ENCODE measurements around the gene SPAG6. TPM values are rescaled to one million over a fixed set of nuclear protein-coding genes. Genes with fewer than 3 reads are reported as not detected.
A peak's percentile ranks its signal among the peaks of the same experiment; 100 is the strongest.

Gene SPAG6
- total and polyA plus RNA-seq, 2 donors (not counting 1 experiment from before 2014, with no cell fraction given): not detected

DNA sequence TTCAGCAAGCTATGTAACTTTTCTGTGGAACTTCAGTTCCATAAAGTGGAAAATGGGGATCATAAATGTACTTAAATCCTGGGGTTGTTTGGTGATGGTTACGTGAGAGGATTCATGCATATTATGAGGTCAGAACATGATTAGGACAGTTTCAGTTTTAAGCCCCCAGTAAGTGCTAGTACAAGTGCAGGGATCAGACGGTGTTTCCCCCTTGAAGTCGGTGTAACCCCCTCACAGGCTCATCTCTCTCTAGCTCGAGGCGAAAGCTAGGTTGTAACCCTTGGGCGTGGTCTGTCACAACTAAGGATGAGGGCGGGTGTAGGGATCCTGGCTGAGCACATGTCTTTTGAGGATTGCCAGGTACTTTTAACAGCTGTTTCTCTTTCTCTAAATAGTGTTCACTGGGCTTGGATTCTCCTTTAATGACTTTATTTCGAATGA lies 84.7 kb downstream of the SPAG6 start:
- no peak for TF ChIP-seq EZH2 (IDR thresholded peaks at IDR 0.05; ENCODE audit: low read length, missing control alignments)
- TF ChIP-seq, protein P1, sequence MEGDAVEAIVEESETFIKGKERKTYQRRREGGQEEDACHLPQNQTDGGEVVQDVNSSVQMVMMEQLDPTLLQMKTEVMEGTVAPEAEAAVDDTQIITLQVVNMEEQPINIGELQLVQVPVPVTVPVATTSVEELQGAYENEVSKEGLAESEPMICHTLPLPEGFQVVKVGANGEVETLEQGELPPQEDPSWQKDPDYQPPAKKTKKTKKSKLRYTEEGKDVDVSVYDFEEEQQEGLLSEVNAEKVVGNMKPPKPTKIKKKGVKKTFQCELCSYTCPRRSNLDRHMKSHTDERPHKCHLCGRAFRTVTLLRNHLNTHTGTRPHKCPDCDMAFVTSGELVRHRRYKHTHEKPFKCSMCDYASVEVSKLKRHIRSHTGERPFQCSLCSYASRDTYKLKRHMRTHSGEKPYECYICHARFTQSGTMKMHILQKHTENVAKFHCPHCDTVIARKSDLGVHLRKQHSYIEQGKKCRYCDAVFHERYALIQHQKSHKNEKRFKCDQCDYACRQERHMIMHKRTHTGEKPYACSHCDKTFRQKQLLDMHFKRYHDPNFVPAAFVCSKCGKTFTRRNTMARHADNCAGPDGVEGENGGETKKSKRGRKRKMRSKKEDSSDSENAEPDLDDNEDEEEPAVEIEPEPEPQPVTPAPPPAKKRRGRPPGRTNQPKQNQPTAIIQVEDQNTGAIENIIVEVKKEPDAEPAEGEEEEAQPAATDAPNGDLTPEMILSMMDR (conservative IDR thresholded peaks at IDR 0.05 in 1 of 2, IDR thresholded peaks at IDR 0.05 in 1 of 2; ENCODE audit: low read depth in 1 of 2, low read length in 2 of 2): no peak
- Histone ChIP-seq H3K27ac (ENCODE audit: insufficient read depth, low read length) (no peak overlapping the region), H4K20me1 (ENCODE audit: control insufficient read depth, extremely low read depth, insufficient read depth, low read length) (no peaks in the 10 kb centered on the region), H3K27me3 (ENCODE audit: control insufficient read depth, insufficient read depth, low read length) (no peaks in the 10 kb centered on the region), H3K9me3 (ENCODE audit: control insufficient read depth, insufficient read depth, low read depth, low read length) (no peaks in the 10 kb centered on the region), H3K4me1 (ENCODE audit: control insufficient read depth, extremely low read depth, insufficient read depth, low read length) (peaks cover 21% of the 10 kb centered on the region), H3K4me2 (ENCODE audit: extremely low read depth, insufficient read depth, low read length) (no peak overlapping the region), H3K9ac (ENCODE audit: insufficient read depth, low read length) (no peak overlapping the region), H2AFZ (ENCODE audit: low read length) (no peak overlapping the region), H3K79me2 (ENCODE audit: control insufficient read depth, insufficient read depth, low read length) (no peaks in the 10 kb centered on the region), H3K36me3 (ENCODE audit: control insufficient read depth, insufficient read depth, low read length) (no peaks in the 10 kb centered on the region), H3K4me3 (replicated peaks in 1 of 4; ENCODE audit: control extremely low read depth in 1 of 4, insufficient read depth in 1 of 4, low read depth in 3 of 4, low read length in 4 of 4) (no peak overlapping the region)
- no peak for DNase-seq (ENCODE audit: low read depth in 2 of 2)

DNA sequence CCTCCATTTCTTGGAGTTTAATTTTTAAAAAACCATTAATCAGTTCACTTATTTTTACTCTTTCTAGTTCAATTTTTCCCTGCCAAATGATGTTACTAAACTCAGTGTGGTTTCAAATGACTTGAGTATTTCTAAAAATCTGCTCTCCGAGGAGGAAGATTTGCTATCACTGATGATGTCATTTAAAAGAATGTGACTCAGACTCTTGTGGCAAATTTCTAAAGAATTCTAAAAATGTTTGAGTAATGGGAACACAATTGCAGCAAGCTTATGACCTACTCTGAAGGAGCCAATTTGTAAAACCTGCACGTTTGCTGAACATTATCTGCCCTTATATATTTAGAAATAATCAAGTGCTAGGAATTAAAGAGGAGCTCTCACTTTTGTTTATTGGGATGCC lies 88.6 kb downstream of the SPAG6 start:
- no peaks in the 10 kb centered on the region for H3K9me3 ChIP-seq (ENCODE audit: control insufficient read depth, insufficient read depth, low read depth, low read length)
- H3K79me2 ChIP-seq (ENCODE audit: control insufficient read depth, insufficient read depth, low read length): peaks cover 7% of the 10 kb centered on the region
- peak; percentile 91 to 96 for DNase-seq (ENCODE audit: low read depth in 2 of 2)
- no peak overlapping the region for H3K9ac ChIP-seq (ENCODE audit: insufficient read depth, low read length)
- H3K4me1 ChIP-seq (ENCODE audit: control insufficient read depth, extremely low read depth, insufficient read depth, low read length): peaks cover 13% of the 10 kb centered on the region
- H2AFZ ChIP-seq (ENCODE audit: low read length): no peak overlapping the region
- H3K4me2 ChIP-seq (ENCODE audit: extremely low read depth, insufficient read depth, low read length): no peak overlapping the region
- H3K4me3 ChIP-seq (replicated peaks in 1 of 4; ENCODE audit: control extremely low read depth in 1 of 4, insufficient read depth in 1 of 4, low read depth in 3 of 4, low read length in 4 of 4): no peak overlapping the region
- H3K36me3 ChIP-seq (ENCODE audit: control insufficient read depth, insufficient read depth, low read length): no peaks in the 10 kb centered on the region
- H3K27ac ChIP-seq (ENCODE audit: insufficient read depth, low read length): peak overlapping the region; percentile 39
- TF ChIP-seq EZH2 (IDR thresholded peaks at IDR 0.05; ENCODE audit: low read length, missing control alignments): no peak
- TF ChIP-seq, protein P1 (conservative IDR thresholded peaks at IDR 0.05 in 1 of 2, IDR thresholded peaks at IDR 0.05 in 1 of 2; ENCODE audit: low read depth in 1 of 2, low read length in 2 of 2): no peak
- H4K20me1 ChIP-seq (ENCODE audit: control insufficient read depth, extremely low read depth, insufficient read depth, low read length): no peaks in the 10 kb centered on the region
- no peaks in the 10 kb centered on the region for H3K27me3 ChIP-seq (ENCODE audit: control insufficient read depth, insufficient read depth, low read length)

DNA sequence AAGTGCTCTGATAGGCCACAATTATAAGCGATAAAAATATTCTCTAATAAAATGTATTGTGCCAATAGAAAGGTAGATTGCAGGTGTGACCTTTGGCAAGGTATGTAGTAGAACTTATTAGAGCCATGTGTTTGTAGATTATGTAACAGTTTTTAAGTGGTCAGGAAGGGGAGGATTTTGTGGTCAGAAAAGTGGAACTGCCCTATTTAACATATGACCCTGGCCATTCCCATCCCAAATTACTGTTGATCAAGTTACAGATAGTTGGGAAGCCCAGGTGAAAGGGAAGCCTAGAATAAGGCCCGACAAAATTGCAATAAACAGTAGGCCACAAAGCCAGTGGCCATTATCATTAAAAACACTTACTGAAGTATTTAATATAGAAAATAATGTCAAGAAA lies 89.2 kb downstream of the SPAG6 start:
- H3K9me3 ChIP-seq (ENCODE audit: control insufficient read depth, insufficient read depth, low read depth, low read length): no peaks in the 10 kb centered on the region
- H3K4me2 ChIP-seq (ENCODE audit: extremely low read depth, insufficient read depth, low read length): peak overlapping the region; percentile 32
- no peaks in the 10 kb centered on the region for H4K20me1 ChIP-seq (ENCODE audit: control insufficient read depth, extremely low read depth, insufficient read depth, low read length)
- TF ChIP-seq EZH2 (IDR thresholded peaks at IDR 0.05; ENCODE audit: low read length, missing control alignments): no peak
- TF ChIP-seq, protein P1 (conservative IDR thresholded peaks at IDR 0.05 in 1 of 2, IDR thresholded peaks at IDR 0.05 in 1 of 2; ENCODE audit: low read depth in 1 of 2, low read length in 2 of 2): no peak
- H3K27me3 ChIP-seq (ENCODE audit: control insufficient read depth, insufficient read depth, low read length): no peaks in the 10 kb centered on the region
- H2AFZ ChIP-seq (ENCODE audit: low read length): no peak overlapping the region
- no peaks in the 10 kb centered on the region for H3K36me3 ChIP-seq (ENCODE audit: control insufficient read depth, insufficient read depth, low read length)
- peaks cover 13% of the 10 kb centered on the region for H3K4me1 ChIP-seq (ENCODE audit: control insufficient read depth, extremely low read depth, insufficient read depth, low read length)
- peak overlapping the region; percentile 10 for H3K9ac ChIP-seq (ENCODE audit: insufficient read depth, low read length)
- H3K79me2 ChIP-seq (ENCODE audit: control insufficient read depth, insufficient read depth, low read length): peaks cover 7% of the 10 kb centered on the region
- no peak overlapping the region for H3K4me3 ChIP-seq (replicated peaks in 1 of 4; ENCODE audit: control extremely low read depth in 1 of 4, insufficient read depth in 1 of 4, low read depth in 3 of 4, low read length in 4 of 4)
- DNase-seq (ENCODE audit: low read depth in 2 of 2): no peak
- H3K27ac ChIP-seq (ENCODE audit: insufficient read depth, low read length): peak overlapping the region; percentile 34
